ACHN (cell line): ENCODE results near the gene CDKN2B-AS1.

Source experiments
- DNase-seq: peaks from one replicate; pipeline ENCODE4 v3.0.0-alpha.2; 2015
- in situ Hi-C: cut with HindIII; loops from 2 replicates; pipeline ENCODE4 v1.10.0; 2017; ENCODE audit warnings: low sequenced_read_pairs, low pct_ligation_motif_present, low pct_unique_long_range_greater_than_20kb

Gene CDKN2B-AS1

DNA sequence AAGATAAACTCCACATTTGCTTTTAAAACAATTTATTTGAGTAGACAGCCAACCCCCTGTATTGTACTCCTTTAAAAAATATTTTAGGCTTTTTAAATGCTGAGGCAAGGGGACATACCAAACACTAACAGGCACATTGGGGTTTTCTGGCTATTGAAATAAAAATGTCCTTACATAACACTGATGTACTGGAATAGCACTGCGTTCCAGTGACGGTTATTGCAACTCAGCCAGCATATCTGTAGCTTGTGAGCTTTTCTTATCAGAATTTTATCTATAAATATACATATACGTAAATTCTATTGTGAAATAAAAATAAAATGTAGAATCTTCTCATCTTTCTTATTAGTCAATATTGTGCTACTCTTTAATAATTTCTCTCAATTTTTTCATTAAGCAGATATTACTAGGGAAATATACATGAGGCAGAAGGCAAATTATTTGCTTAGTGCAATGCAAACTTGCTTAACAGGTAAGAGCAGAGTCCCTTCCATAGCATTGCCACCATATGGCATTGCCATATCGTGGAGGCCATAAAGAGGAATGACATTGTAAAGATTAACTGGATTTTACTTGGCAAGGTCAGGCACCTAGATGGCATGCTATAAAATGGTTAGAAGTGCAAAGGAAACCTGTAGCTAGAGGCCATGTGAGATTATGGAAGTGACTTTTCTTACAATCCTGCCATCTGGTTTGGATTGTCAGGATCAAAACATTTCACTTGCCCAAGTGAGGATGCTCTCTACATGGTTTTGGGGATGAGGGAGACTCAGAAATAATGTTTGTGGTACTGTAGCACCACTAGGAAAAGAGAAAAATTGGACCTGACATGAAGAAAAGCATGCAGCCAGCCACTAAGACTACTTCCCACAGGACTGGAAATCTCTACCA, 109.3 kb downstream of the CDKN2B-AS1 start:
- DNase-seq: peak; percentile 68
- in situ Hi-C loops: no loop called here

- in situ Hi-C loops: no loop called here
- no peak for DNase-seq
Observed at GRCh38 chr9:22105005-22105722, 110.6 kb downstream of the CDKN2B-AS1 start.

DNA sequence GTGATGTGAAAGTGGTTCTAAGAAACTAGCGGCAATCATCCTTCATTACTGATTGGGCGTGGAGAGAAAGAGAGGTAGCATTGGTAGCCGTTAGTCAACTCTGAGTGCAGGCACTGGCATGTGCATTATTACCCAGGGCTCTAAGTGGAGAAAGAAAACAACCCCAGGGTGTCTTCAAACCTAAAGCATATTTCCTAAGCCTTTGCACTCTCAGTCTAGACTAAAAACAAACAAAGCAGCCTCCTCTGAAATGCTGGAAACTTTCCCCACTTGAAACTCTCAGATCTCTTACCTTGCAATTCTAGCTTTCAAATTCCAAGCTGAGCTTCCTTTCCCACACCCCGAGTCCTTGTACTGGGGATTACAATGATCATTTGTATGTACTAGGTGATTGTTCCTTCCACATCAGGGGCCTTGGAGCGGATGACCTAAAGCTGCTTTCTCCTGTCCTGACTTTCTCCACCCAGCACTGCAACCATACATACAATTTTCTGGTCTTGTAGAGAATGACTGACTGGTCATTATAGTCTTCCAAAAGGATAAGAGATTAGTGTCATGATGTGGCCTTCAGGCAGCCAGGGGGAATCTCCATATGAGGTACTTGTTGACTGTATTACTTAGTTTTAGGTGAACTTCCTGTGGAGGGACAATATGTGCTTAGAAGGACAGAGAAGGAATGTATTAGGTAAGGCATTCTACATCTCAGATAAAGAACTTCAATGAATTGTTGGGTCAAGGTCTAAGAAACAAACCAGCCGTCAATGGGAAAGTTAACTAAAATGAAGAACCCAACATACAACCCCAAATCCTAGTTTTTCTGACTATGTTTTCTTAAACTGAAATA, 112.8 kb downstream of the CDKN2B-AS1 start:
- DNase-seq: no peak
- in situ Hi-C loops: no loop called here

DNA sequence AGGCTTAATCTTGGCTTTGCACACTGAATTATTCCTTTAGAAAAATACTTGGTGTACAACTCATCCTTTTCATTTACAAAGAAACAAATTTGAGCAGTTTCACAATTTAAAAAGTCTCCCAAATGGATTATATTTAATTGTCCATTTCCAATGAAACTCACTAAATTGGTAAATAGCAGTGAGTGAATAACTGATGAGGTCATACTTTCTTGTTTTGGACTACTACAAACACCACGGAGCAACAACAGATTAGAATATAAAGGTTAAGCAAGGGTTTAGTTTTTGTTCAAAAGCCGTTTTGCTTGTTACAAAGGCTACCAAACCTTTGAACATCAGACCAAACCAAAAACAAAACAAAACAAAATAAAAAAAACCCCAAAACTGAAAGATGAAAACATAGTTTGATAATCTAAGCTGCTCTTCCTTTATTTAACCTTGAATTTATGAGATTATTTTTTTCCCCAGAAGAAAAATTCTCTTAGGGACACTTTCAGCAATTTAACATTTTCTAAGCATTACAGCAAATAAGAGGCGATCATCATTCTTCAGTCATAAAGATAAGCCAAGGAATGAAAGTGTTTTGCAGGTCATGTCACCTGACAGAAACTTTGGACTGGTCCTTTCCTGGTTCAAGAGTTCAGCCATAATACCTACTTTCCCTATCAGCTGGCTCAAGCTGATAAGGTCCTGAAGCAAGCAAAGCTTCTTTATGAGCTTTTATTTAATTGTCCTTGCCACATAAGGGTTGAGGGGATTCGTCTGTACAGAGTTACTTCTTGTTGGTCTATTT, 114.2 kb downstream of the CDKN2B-AS1 start:
- in situ Hi-C loops: no loop called here
- DNase-seq: no peak

DNA sequence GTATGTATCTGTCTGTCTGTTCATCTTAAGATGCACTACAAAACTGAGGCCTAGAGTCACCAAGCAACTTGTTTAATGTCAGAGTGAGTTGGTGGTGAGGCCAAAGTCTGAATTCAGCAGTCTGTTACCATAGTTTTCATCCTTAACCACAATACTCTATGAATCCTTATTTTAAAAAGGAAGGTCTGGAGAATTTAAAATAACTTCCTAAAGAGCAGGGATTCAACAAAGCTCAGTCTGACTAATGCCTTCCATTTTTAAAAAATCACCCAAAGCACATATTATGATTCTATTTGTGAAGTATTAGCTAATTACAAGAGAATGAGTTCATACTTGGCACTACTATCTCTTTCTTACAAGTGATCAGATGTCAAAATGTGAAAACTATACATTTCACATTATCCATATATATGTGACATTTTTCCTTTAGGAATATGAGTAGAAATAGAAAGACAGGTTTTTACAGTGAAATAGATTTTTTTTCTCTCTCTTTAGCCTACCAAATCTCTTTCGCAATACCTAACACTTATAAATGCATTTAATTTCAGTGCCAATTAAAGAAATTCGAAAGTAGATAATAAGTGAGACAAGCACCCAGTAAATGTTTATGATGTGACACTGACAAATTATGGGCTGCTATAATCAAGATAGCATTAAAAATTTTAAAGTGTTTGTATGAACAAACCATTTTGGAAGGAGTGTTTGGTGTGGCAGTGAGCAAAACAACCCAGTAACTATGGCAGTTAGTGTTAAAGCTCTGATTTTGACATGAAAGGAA, 116.8 kb downstream of the CDKN2B-AS1 start:
- in situ Hi-C loops: no loop called here
- DNase-seq: no peak

- in situ Hi-C loops: no loop called here
Observed at GRCh38 chr9:22111954-22112247, 117.3 kb downstream of the CDKN2B-AS1 start.

DNA sequence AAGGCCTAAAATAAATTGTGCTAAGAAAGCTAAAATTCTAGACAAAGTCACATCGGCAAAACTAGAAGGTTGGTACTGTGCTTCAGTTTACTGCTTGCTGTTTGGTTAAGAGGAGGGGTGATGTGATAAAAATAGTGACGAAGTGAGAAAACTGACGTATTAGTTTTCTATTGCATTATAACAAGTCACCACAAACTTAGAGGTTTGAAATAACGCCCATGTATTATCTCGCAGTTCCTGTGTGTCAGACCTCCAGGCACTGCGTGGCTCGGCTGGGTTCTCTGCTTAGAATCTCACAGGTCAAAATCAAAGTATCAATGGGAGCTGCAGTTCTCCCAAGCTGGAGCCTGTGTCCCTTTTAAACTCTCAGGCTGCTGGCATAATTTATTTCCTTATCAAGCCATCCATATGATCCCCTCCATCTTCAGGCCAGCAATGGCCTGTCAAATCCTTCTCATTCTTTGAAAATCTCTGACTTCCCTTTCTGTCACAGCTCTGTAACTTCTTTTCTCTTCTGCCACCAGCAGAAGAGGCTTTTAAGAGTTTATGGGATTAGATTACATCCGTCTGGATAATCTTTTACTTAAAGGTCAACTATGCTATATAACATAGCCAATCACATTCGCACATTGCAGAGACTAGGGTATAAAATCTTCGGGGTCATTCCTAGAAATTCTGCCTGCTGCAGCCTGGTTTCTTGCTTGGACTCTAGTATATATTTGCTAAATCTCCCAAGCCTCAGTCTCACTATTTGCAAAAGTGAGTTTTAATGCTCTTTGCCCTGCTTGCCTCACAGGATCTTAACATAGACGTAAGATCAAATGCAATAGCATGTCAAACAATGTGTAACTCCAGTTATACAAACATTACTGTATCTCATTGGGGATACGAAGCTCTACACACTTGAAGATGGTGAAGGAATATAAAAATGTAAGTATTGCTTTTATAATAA, 118.6 kb downstream of the CDKN2B-AS1 start:
- in situ Hi-C loops: no loop called here
- no peak for DNase-seq

More at GRCh38 chr9:22111954-22112247, 117.3 kb downstream of the CDKN2B-AS1 start:
- DNase-seq: no peak

GRCh38 chr9:22114956-22115355, 120.4 kb downstream of the CDKN2B-AS1 start:
- in situ Hi-C loops: no loop called here
- no peak for DNase-seq

GRCh38 chr9:22116758-22117157, 122.2 kb downstream of the CDKN2B-AS1 start:
- no peak for DNase-seq
- in situ Hi-C loops: no loop called here

GRCh38 chr9:22117511-22118384, 123.2 kb downstream of the CDKN2B-AS1 start:
- in situ Hi-C loops: no loop called here
- DNase-seq: no peak

- DNase-seq: no peak
- in situ Hi-C loops: no loop called here
Observed at GRCh38 chr9:22118810-22119521, 124.4 kb downstream of the CDKN2B-AS1 start.

GRCh38 chr9:22119522-22120158, 125.0 kb downstream of the CDKN2B-AS1 start:
- peak; percentile 52 for DNase-seq
- in situ Hi-C loops: no loop called here

DNA sequence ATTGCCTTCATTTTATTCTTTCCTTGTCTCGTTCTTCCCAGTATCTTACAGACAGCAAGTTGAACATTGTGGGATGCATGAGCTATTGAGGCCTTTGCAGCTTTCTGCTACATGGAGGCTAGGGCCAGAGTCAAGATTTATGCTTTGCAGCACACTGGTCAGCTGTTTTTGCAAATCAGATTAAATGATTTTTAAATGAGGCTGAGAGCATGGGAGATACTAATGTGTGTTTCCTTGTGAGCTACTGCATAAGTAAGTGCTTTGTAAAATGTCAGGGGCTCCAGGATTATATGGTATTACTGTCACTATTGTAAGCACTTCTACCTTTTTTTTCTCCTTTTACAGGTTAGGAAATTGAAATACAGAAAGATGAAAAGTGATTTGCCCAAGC, 125.6 kb downstream of the CDKN2B-AS1 start:
- in situ Hi-C loops: no loop called here
- DNase-seq: no peak

- DNase-seq: no peak
- in situ Hi-C loops: no loop called here
Observed at GRCh38 chr9:22120595-22120994, 126.0 kb downstream of the CDKN2B-AS1 start.
